Mesendoderm (in vitro differentiated cells): ENCODE data around the gene SLC47A2.
"Not testable (repeated sequence)": the region's sequence is repeated elsewhere in the genome, so short reads cannot be mapped to it uniquely, and the experiment has no call there.

Experiments used
- DNase-seq: peaks from one replicate; pipeline ENCODE4 v3.0.0; 2013
- H2AK5ac ChIP-seq: 2 replicates; pipeline ENCODE4 v1.6.1; 2013; ENCODE audit warnings: low read length, inconsistent platforms
- H2BK120ac ChIP-seq: 2 replicates; pipeline ENCODE4 v1.6.1; 2013; ENCODE audit warnings: low read depth, mild to moderate bottlenecking, low read length, moderate library complexity, mixed read lengths
- H2BK15ac ChIP-seq: replicated peaks from 2 replicates; pipeline ENCODE4 v1.6.1; 2013; ENCODE audit warnings: low read depth, mild to moderate bottlenecking, moderate library complexity
- H2BK5ac ChIP-seq: 2 replicates; pipeline ENCODE4 v1.6.1; 2013; ENCODE audit warnings: low read length, inconsistent platforms
- H3K18ac ChIP-seq: 2 replicates; pipeline ENCODE4 v1.6.1; 2013; ENCODE audit warnings: mild to moderate bottlenecking, low read length, mixed read lengths
- H3K23ac ChIP-seq: one replicate; pipeline ENCODE4 v1.6.1; 2013; ENCODE audit warnings: low read length
- H3K27ac ChIP-seq: 2 replicates; pipeline ENCODE4 v1.5.1; 2013; ENCODE audit warnings: low read depth, mild to moderate bottlenecking, inconsistent platforms, low read length, moderate library complexity
- H3K27me3 ChIP-seq: 2 replicates; pipeline ENCODE4 v1.6.1; 2013; ENCODE audit warnings: low read length, control low read depth, mild to moderate bottlenecking, inconsistent platforms; ENCODE audit not compliant: insufficient read depth, poor library complexity
- H3K36me3 ChIP-seq: 2 replicates; pipeline ENCODE4 v1.6.1; 2013; ENCODE audit warnings: low read length, inconsistent platforms; ENCODE audit not compliant: control insufficient read depth, insufficient read depth
- H3K4ac ChIP-seq: one replicate; pipeline ENCODE4 v1.6.1; 2013; ENCODE audit warnings: low read depth, mild to moderate bottlenecking, low read length, moderate library complexity
- H3K4me1 ChIP-seq: 2 replicates; pipeline ENCODE4 v1.6.1; 2013; ENCODE audit warnings: low read depth, low read length, inconsistent platforms; ENCODE audit not compliant: control insufficient read depth
- H3K4me2 ChIP-seq: 2 replicates; pipeline ENCODE4 v1.6.1; 2013; ENCODE audit warnings: low read length
- H3K4me3 ChIP-seq: 2 replicates; pipeline ENCODE4 v1.5.1; 2013; ENCODE audit warnings: mild to moderate bottlenecking, low read length
- H3K56ac ChIP-seq: one replicate; pipeline ENCODE4 v1.6.1; 2013; ENCODE audit warnings: low read length
- H3K79me1 ChIP-seq: 2 replicates; pipeline ENCODE4 v1.6.1; 2013; ENCODE audit warnings: low read length, inconsistent platforms
- H3K79me2 ChIP-seq: 2 replicates; pipeline ENCODE4 v1.6.1; 2013; ENCODE audit warnings: mild to moderate bottlenecking, low read length; ENCODE audit not compliant: control insufficient read depth, insufficient read depth
- H3K9ac ChIP-seq: 2 replicates; pipeline ENCODE4 v1.6.1; 2013; ENCODE audit warnings: low read length, inconsistent platforms
- H4K5ac ChIP-seq: one replicate; pipeline ENCODE4 v1.6.1; 2013; ENCODE audit warnings: low read length
- H4K8ac ChIP-seq: one replicate; pipeline ENCODE4 v1.6.1; 2013; ENCODE audit warnings: low read depth, mild to moderate bottlenecking, control low read depth, low read length, moderate library complexity
- WGBS: extraction: QIAGEN DNeasy Blood & Tissue Kit; methylation state at CpG from one replicate; pipeline ENCODE4 v1.1.7; 2013; ENCODE audit warnings: low lambda C conversion rate, missing lambda C conversion rate; ENCODE audit not compliant: insufficient coverage; ENCODE audit errors: extremely low coverage; 5-methylcytosine and 5-hydroxymethylcytosine counted together

The SLC47A2 gene

GRCh38 chr17:19686400-19687090 lies 29.8 kb downstream of the SLC47A2 start:
- Histone ChIP-seq H3K27ac (no peak overlapping the region), H3K18ac (no peak overlapping the region), H2BK120ac (no peak overlapping the region), H2AK5ac (no peak overlapping the region), H3K27me3 (no peaks in the 10 kb centered on the region), H2BK5ac (no peak overlapping the region), H3K79me1 (no peaks in the 10 kb centered on the region), H3K79me2 (no peaks in the 10 kb centered on the region), H3K9ac (no peak overlapping the region), H3K4me3 (no peak overlapping the region), H3K56ac (no peak overlapping the region), H3K4me2 (no peak overlapping the region), H4K8ac (no peak overlapping the region), H4K5ac (no peak overlapping the region), H3K4me1 (no peaks in the 10 kb centered on the region), H3K4ac (no peak overlapping the region), H3K23ac (no peak overlapping the region), H3K36me3 (no peaks in the 10 kb centered on the region), H2BK15ac (no peak overlapping the region)
- no CpG with 5 or more reads among the region's 2 CpGs for WGBS
- no peak for DNase-seq

- not testable (repeated sequence) for H2BK5ac ChIP-seq, H4K5ac ChIP-seq, H3K4me3 ChIP-seq, H3K18ac ChIP-seq, H3K79me1 ChIP-seq, H2BK15ac ChIP-seq, H3K27ac ChIP-seq, H2BK120ac ChIP-seq, H3K9ac ChIP-seq, H3K79me2 ChIP-seq, H3K36me3 ChIP-seq, H3K4ac ChIP-seq, H4K8ac ChIP-seq, H3K27me3 ChIP-seq, H3K23ac ChIP-seq, DNase-seq, H2AK5ac ChIP-seq, H3K4me1 ChIP-seq, H3K4me2 ChIP-seq, H3K56ac ChIP-seq
- no CpG with 5 or more reads among the region's 32 CpGs for whole genome bisulfite sequencing
Observed at GRCh38 chr17:19684909-19685580, 31.3 kb downstream of the SLC47A2 start.

GRCh38 chr17:19683117-19683516 lies 33.3 kb downstream of the SLC47A2 start:
- H3K56ac ChIP-seq: no peak overlapping the region
- no peak overlapping the region for H2BK5ac ChIP-seq
- H3K79me1 ChIP-seq: no peaks in the 10 kb centered on the region
- H3K4me1 ChIP-seq: no peaks in the 10 kb centered on the region
- no peaks in the 10 kb centered on the region for H3K79me2 ChIP-seq
- no peak for DNase-seq
- H3K27me3 ChIP-seq: no peaks in the 10 kb centered on the region
- H3K9ac ChIP-seq: no peak overlapping the region
- H3K23ac ChIP-seq: no peak overlapping the region
- H3K36me3 ChIP-seq: no peaks in the 10 kb centered on the region
- no peak overlapping the region for H4K8ac ChIP-seq
- no CpG with 5 or more reads among the region's 2 CpGs for WGBS
- H4K5ac ChIP-seq: no peak overlapping the region
- no peak overlapping the region for H3K4me2 ChIP-seq
- H3K18ac ChIP-seq: no peak overlapping the region
- H3K4me3 ChIP-seq: no peak overlapping the region
- no peak overlapping the region for H2AK5ac ChIP-seq
- no peak overlapping the region for H3K4ac ChIP-seq
- no peak overlapping the region for H2BK120ac ChIP-seq
- no peak overlapping the region for H3K27ac ChIP-seq
- H2BK15ac ChIP-seq: no peak overlapping the region

- Histone ChIP-seq H3K79me2 (no peaks in the 10 kb centered on the region), H3K36me3 (peaks cover 9% of the 10 kb centered on the region), H2BK120ac (no peak overlapping the region), H3K4me2 (no peak overlapping the region), H3K4me3 (no peak overlapping the region), H3K4me1 (no peaks in the 10 kb centered on the region), H2BK15ac (no peak overlapping the region), H3K23ac (no peak overlapping the region), H3K4ac (no peak overlapping the region), H4K8ac (no peak overlapping the region), H3K79me1 (no peaks in the 10 kb centered on the region), H3K56ac (no peak overlapping the region), H2BK5ac (no peak overlapping the region), H3K18ac (no peak overlapping the region), H3K9ac (no peak overlapping the region), H3K27me3 (no peaks in the 10 kb centered on the region), H3K27ac (no peak overlapping the region), H4K5ac (no peak overlapping the region), H2AK5ac (no peak overlapping the region)
- WGBS: no CpG with 5 or more reads among the region's 18 CpGs
- no peak for DNase-seq
Observed at GRCh38 chr17:19678581-19679453, 37.6 kb downstream of the SLC47A2 start.

GRCh38 chr17:19677736-19678379 lies 38.5 kb downstream of the SLC47A2 start:
- H3K79me1 ChIP-seq: no peaks in the 10 kb centered on the region
- no peaks in the 10 kb centered on the region for H3K4me1 ChIP-seq
- no peak overlapping the region for H2AK5ac ChIP-seq
- H2BK120ac ChIP-seq: no peak overlapping the region
- no peaks in the 10 kb centered on the region for H3K27me3 ChIP-seq
- no peak overlapping the region for H3K4me2 ChIP-seq
- H3K79me2 ChIP-seq: no peaks in the 10 kb centered on the region
- no peak overlapping the region for H3K9ac ChIP-seq
- no peak overlapping the region for H4K5ac ChIP-seq
- H2BK15ac ChIP-seq: no peak overlapping the region
- no peak overlapping the region for H4K8ac ChIP-seq
- no peak for DNase-seq
- H3K56ac ChIP-seq: no peak overlapping the region
- H3K4me3 ChIP-seq: no peak overlapping the region
- H2BK5ac ChIP-seq: no peak overlapping the region
- no peak overlapping the region for H3K4ac ChIP-seq
- no peak overlapping the region for H3K23ac ChIP-seq
- no CpG with 5 or more reads among the region's 5 CpGs for WGBS
- H3K36me3 ChIP-seq: peaks cover 10% of the 10 kb centered on the region
- no peak overlapping the region for H3K18ac ChIP-seq
- no peak overlapping the region for H3K27ac ChIP-seq
